Erythroblast (primary cell): ENCODE data around the gene CLPSL2.

Experiments
- GATA1 ChIP-seq: IDR thresholded peaks from 2 replicates; pipeline ENCODE4 v1.6.1; 2011; ENCODE audit warnings: low read depth, mild to moderate bottlenecking, control low read depth, low read length, moderate library complexity
- POLR2A ChIP-seq: IDR thresholded peaks from 2 replicates; pipeline ENCODE4 v1.6.1; 2011; ENCODE audit warnings: mild to moderate bottlenecking, low read length

DNA sequence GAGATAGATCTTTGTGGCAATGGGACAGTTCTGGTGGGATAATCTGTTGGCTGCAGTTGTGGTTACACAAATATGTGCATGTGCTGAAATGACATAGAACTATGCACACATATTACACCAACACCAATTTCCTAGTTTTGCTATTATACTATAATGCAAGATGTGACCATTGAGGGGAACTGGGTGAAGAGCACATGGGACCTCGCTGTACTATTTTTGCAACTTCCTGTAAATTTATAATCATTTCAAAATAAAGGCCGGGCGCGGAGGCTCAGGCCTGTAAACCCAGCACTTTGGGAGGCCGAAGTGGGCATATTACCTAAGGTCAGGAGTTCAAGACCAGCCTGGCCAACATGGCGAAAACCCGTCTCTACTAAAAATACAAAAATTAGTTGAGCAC is 30.9 kb upstream of the CLPSL2 start:
- no peak for TF ChIP-seq POLR2A
- no peak for TF ChIP-seq GATA1
